ENCODE data around the gene FER1L5.

FER1L5 gene

GRCh38 chr2:96694279-96694678 is 51.7 kb downstream of the FER1L5 start:
- Histone ChIP-seq H4K20me1 (ENCODE audit: insufficient read depth, low read length, poor library complexity, severe bottlenecking) (no peaks in the 10 kb centered on the region), H3K36me3 (ENCODE audit: insufficient read depth, low read length) (no peaks in the 10 kb centered on the region), H3K4me3 (ENCODE audit: low read length, poor library complexity, severe bottlenecking) (no peak overlapping the region), H3K9ac (ENCODE audit: low read depth, low read length, poor library complexity, severe bottlenecking) (no peak overlapping the region), H3K4me1 (ENCODE audit: insufficient read depth, low read length, poor library complexity, severe bottlenecking) (no peaks in the 10 kb centered on the region), H3F3A (ENCODE audit: low read depth) (no peaks in the 10 kb centered on the region), H2AFZ (ENCODE audit: low read length) (no peak overlapping the region), H3K79me2 (ENCODE audit: insufficient read depth, low read length) (no peaks in the 10 kb centered on the region), H3K27me3 (ENCODE audit: insufficient read depth, low read length, poor library complexity, severe bottlenecking) (no peaks in the 10 kb centered on the region), H3K9me3 (ENCODE audit: insufficient read depth, low read depth, low read length) (no peaks in the 10 kb centered on the region), H3K4me2 (ENCODE audit: low read depth, low read length, poor library complexity, severe bottlenecking) (no peak overlapping the region), H3K9me2 (replicated peaks; ENCODE audit: low read depth, low read length) (no peaks in the 10 kb centered on the region)
- TF ChIP-seq EZH2phosphoT487 (IDR thresholded peaks at IDR 0.05; ENCODE audit: borderline replicate concordance) = no peak
- TF ChIP-seq CTCF (conservative IDR thresholded peaks at IDR 0.05; ENCODE audit: low read length) = no peak

DNA sequence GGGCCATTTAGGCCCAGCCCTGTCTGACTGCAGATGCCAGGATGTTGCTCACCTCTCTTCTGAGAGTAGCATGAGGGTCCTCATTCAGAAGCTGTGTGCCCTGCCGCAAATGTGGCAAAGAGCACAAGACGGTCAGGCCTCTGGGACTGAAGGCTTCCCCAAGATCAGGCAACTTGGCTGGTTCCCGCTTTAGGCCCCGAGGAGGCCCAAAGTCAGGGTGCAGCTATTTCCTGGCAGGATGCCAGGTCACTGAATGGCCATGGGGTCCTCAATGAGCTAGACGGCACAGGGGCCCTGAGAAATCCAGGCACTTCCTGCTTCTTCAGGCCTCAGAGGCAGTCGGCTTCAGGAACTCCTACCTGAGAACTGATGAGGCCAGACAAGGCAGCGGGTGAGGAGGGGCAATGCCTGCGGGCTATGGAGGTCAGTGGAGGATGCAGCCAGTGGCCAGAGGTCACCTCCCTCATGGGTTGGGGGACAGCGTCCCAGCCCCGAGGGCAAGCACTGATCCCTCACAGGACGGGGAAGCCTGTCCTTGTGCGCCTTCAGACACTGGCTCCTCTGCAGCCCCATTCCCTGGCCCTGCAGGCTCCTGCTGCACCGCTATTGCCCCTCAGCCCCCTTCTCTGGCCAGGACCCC is 52.4 kb downstream of the FER1L5 start:
- Histone ChIP-seq H3K9me2 (replicated peaks; ENCODE audit: low read depth, low read length) (no peaks in the 10 kb centered on the region), H3K9ac (ENCODE audit: low read depth, low read length, poor library complexity, severe bottlenecking) (no peak overlapping the region), H3K27me3 (ENCODE audit: insufficient read depth, low read length, poor library complexity, severe bottlenecking) (no peaks in the 10 kb centered on the region), H3K4me1 (ENCODE audit: insufficient read depth, low read length, poor library complexity, severe bottlenecking) (no peaks in the 10 kb centered on the region), H3K9me3 (ENCODE audit: insufficient read depth, low read depth, low read length) (no peaks in the 10 kb centered on the region), H3K4me2 (ENCODE audit: low read depth, low read length, poor library complexity, severe bottlenecking) (no peak overlapping the region), H4K20me1 (ENCODE audit: insufficient read depth, low read length, poor library complexity, severe bottlenecking) (no peaks in the 10 kb centered on the region), H3K36me3 (ENCODE audit: insufficient read depth, low read length) (no peaks in the 10 kb centered on the region), H3F3A (ENCODE audit: low read depth) (no peaks in the 10 kb centered on the region), H2AFZ (ENCODE audit: low read length) (no peak overlapping the region), H3K79me2 (ENCODE audit: insufficient read depth, low read length) (no peaks in the 10 kb centered on the region), H3K4me3 (ENCODE audit: low read length, poor library complexity, severe bottlenecking) (no peak overlapping the region)
- TF ChIP-seq EZH2phosphoT487 (IDR thresholded peaks at IDR 0.05; ENCODE audit: borderline replicate concordance) = no peak
- no peak for TF ChIP-seq CTCF (conservative IDR thresholded peaks at IDR 0.05; ENCODE audit: low read length)

- H3K4me3 ChIP-seq (ENCODE audit: low read length, poor library complexity, severe bottlenecking) = no peak overlapping the region
- H2AFZ ChIP-seq (ENCODE audit: low read length) = no peak overlapping the region
- no peaks in the 10 kb centered on the region for H3K4me1 ChIP-seq (ENCODE audit: insufficient read depth, low read length, poor library complexity, severe bottlenecking)
- TF ChIP-seq CTCF (conservative IDR thresholded peaks at IDR 0.05; ENCODE audit: low read length) = no peak
- no peak for TF ChIP-seq EZH2phosphoT487 (IDR thresholded peaks at IDR 0.05; ENCODE audit: borderline replicate concordance)
- no peaks in the 10 kb centered on the region for H3K27me3 ChIP-seq (ENCODE audit: insufficient read depth, low read length, poor library complexity, severe bottlenecking)
- no peak overlapping the region for H3K4me2 ChIP-seq (ENCODE audit: low read depth, low read length, poor library complexity, severe bottlenecking)
- no peaks in the 10 kb centered on the region for H3K9me2 ChIP-seq (replicated peaks; ENCODE audit: low read depth, low read length)
- H4K20me1 ChIP-seq (ENCODE audit: insufficient read depth, low read length, poor library complexity, severe bottlenecking) = no peaks in the 10 kb centered on the region
- no peaks in the 10 kb centered on the region for H3K36me3 ChIP-seq (ENCODE audit: insufficient read depth, low read length)
- no peaks in the 10 kb centered on the region for H3K9me3 ChIP-seq (ENCODE audit: insufficient read depth, low read depth, low read length)
- H3K79me2 ChIP-seq (ENCODE audit: insufficient read depth, low read length) = no peaks in the 10 kb centered on the region
- H3F3A ChIP-seq (ENCODE audit: low read depth) = no peaks in the 10 kb centered on the region
- H3K9ac ChIP-seq (ENCODE audit: low read depth, low read length, poor library complexity, severe bottlenecking) = no peak overlapping the region
These were observed 53.0 kb downstream of the FER1L5 start for GRCh38 chr2:96695602-96696001.

Measured in Loucy (cell line).